Transverse colon (tissue), 4 donors: ENCODE results near the gene OR4E1.

ENCODE experiments used
- CTCF ChIP-seq, 5 experiments: fragments of 200-600 bp in 3 of 5; fragments of 450-650 bp in 2 of 5; sonication (generic) in 3 of 5; IDR thresholded peaks; 1 replicate in 2 of 5; 2 replicates in 3 of 5; pipeline ENCODE4 v1.5.1; 2016 to 2017; ENCODE audit warnings: antibody characterized with exemption in 5 of 5, inconsistent platforms in 3 of 5, mild to moderate bottlenecking in 2 of 5, moderate library complexity in 1 of 5
- EP300 ChIP-seq: sonication (generic); formaldehyde crosslinking; IDR thresholded peaks from one replicate; pipeline ENCODE4 v1.6.1; 2017; ENCODE audit warnings: antibody characterized with exemption, low read depth
- POLR2A ChIP-seq: fragments of 450-650 bp; IDR thresholded peaks from one replicate; pipeline ENCODE4 v1.6.1; 2016; ENCODE audit warnings: antibody characterized with exemption, mild to moderate bottlenecking, moderate library complexity
- POLR2AphosphoS5 ChIP-seq, 3 donors: sonication (generic); formaldehyde crosslinking; IDR thresholded peaks; one replicate each; pipeline ENCODE4 v1.6.1; 2016; ENCODE audit warnings: antibody characterized with exemption in 3 of 3

DNA sequence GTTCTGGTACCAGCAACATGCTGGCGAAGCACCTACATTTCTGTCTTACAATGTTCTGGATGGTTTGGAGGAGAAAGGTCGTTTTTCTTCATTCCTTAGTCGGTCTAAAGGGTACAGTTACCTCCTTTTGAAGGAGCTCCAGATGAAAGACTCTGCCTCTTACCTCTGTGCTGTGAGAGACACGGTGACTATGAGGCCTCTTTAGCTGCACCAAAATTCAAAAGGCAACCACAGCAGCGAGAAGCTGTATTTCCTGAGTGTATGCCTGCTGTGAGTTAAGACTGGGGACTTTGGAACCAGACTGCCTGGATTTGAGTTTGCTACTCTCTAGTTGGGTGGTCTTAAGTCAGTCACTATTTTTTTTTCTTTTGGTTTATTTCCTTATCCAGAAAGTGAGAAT lies 30.2 kb downstream of the OR4E1 start:
- TF ChIP-seq POLR2A (no peak), CTCF (IDR thresholded peaks at IDR 0.05) (no peak), POLR2AphosphoS5 (IDR thresholded peaks at IDR 0.05) (no peak), EP300 (no peak)
